Astrocyte (in vitro differentiated cells and primary cell): ENCODE measurements around the gene C10orf53. TPM values are rescaled to one million over a fixed set of nuclear protein-coding genes. Genes with fewer than 3 reads are reported as not detected.

Experiments used
- DNase-seq: peaks from one replicate; pipeline ENCODE4 v3.0.0-alpha.2; 2010; ENCODE audit warnings: low read depth
- FAIRE-seq: peaks from 2 replicates; lab custom pipeline; 2011; peaks lifted over from hg19 to GRCh38; lab: Jason Lieb, UNC
- H2AFZ ChIP-seq: 2 replicates; pipeline ENCODE4 v1.6.0; 2012; ENCODE audit warnings: low read depth, low read length, inconsistent platforms
- H3K27ac ChIP-seq: 2 replicates; pipeline ENCODE4 v1.5.1; 2011; ENCODE audit warnings: low read depth, low read length, inconsistent platforms
- H3K27me3 ChIP-seq: 2 replicates; pipeline ENCODE4 v1.6.0; 2011; ENCODE audit warnings: low read length, inconsistent platforms; ENCODE audit not compliant: insufficient read depth
- H3K36me3 ChIP-seq: 2 replicates; pipeline ENCODE4 v1.5.1; 2011; ENCODE audit warnings: low read length, inconsistent platforms; ENCODE audit not compliant: insufficient read depth
- H3K4me1 ChIP-seq: 2 replicates; pipeline ENCODE4 v1.5.1; 2011; ENCODE audit warnings: low read length, inconsistent platforms; ENCODE audit not compliant: insufficient read depth
- H3K4me2 ChIP-seq: 2 replicates; pipeline ENCODE4 v1.6.0; 2012; ENCODE audit warnings: low read length, inconsistent platforms
- H3K4me3 ChIP-seq: 2 replicates; pipeline ENCODE4 v1.5.1; 2011; ENCODE audit warnings: low read depth, mild to moderate bottlenecking, low read length, inconsistent platforms; ENCODE audit not compliant: insufficient read depth
- H3K79me2 ChIP-seq: 2 replicates; pipeline ENCODE4 v1.6.0; 2012; ENCODE audit warnings: mild to moderate bottlenecking, low read length, inconsistent platforms; ENCODE audit not compliant: insufficient read depth
- H3K9ac ChIP-seq: 2 replicates; pipeline ENCODE4 v1.6.0; 2012; ENCODE audit warnings: mild to moderate bottlenecking, low read length, inconsistent platforms
- H3K9me3 ChIP-seq: 2 replicates; pipeline ENCODE4 v1.5.1; 2012; ENCODE audit warnings: low read depth, mild to moderate bottlenecking, low read length, inconsistent platforms; ENCODE audit not compliant: insufficient read depth
- H4K20me1 ChIP-seq: 2 replicates; pipeline ENCODE4 v1.6.0; 2012; ENCODE audit warnings: low read length, inconsistent platforms; ENCODE audit not compliant: insufficient read depth
- H3K27ac Mint-ChIP-seq: one replicate; pipeline ENCODE4 v1.8.0; 2021; ENCODE audit warnings: mild to moderate bottlenecking, mixed read lengths; ENCODE audit not compliant: unreplicated experiment
- H3K27me3 Mint-ChIP-seq: one replicate; pipeline ENCODE4 v1.8.0; 2021; ENCODE audit warnings: low read depth, mixed read lengths; ENCODE audit not compliant: unreplicated experiment
- H3K36me3 Mint-ChIP-seq: one replicate; pipeline ENCODE4 v1.8.0; 2021; ENCODE audit warnings: low read depth, mixed read lengths; ENCODE audit not compliant: unreplicated experiment
- H3K4me1 Mint-ChIP-seq: one replicate; pipeline ENCODE4 v1.8.0; 2021; ENCODE audit warnings: low read depth, mixed read lengths; ENCODE audit not compliant: unreplicated experiment
- H3K4me3 Mint-ChIP-seq: one replicate; pipeline ENCODE4 v1.8.0; 2021; ENCODE audit warnings: mild to moderate bottlenecking, moderate library complexity, mixed read lengths; ENCODE audit not compliant: unreplicated experiment
- H3K9me3 Mint-ChIP-seq: one replicate; pipeline ENCODE4 v1.8.0; 2021; ENCODE audit warnings: mild to moderate bottlenecking, mixed read lengths; ENCODE audit not compliant: unreplicated experiment
- CTCF ChIP-seq: IDR thresholded peaks from 2 replicates; pipeline ENCODE4 v1.5.1; 2011; ENCODE audit warnings: low read depth, mild to moderate bottlenecking, inconsistent platforms, low read length, moderate library complexity; ENCODE audit not compliant: insufficient read depth
- EZH2 ChIP-seq: IDR thresholded peaks from 2 replicates; pipeline ENCODE4 v1.6.1; 2012; ENCODE audit warnings: mild to moderate bottlenecking, low read length, inconsistent platforms; ENCODE audit not compliant: insufficient read depth
- total RNA-seq: library from RNA; stranded (reverse); gene quantifications from 2 replicates; pipeline ENCODE4 v1.2.1, GENCODE V29; 2021

The C10orf53 gene
- total RNA-seq, 1 donor from 2014 or later, result not detected

- H3K4me1 ChIP-seq, result no peaks in the 10 kb centered on the region
- H3K4me2 ChIP-seq, result no peak overlapping the region
- H3K79me2 ChIP-seq, result no peaks in the 10 kb centered on the region
- Mint-ChIP-seq H3K27ac (no peak overlapping the region), H3K4me3 (no peak overlapping the region), H3K4me1 (peaks cover 1% of the 10 kb centered on the region), H3K27me3 (peaks cover 15% of the 10 kb centered on the region), H3K9me3 (peaks cover 2% of the 10 kb centered on the region), H3K36me3 (peaks cover 2% of the 10 kb centered on the region)
- H4K20me1 ChIP-seq, result no peaks in the 10 kb centered on the region
- H3K36me3 ChIP-seq, result no peaks in the 10 kb centered on the region
- no peak overlapping the region for H3K4me3 ChIP-seq
- H3K27me3 ChIP-seq, result no peaks in the 10 kb centered on the region
- peaks cover 4% of the 10 kb centered on the region for H3K9me3 ChIP-seq
- TF ChIP-seq EZH2 (no peak), CTCF (no peak)
- DNase-seq (no peak), FAIRE-seq (no peak)
- H3K27ac ChIP-seq, result no peak overlapping the region
- H3K9ac ChIP-seq, result no peak overlapping the region
- no peak overlapping the region for H2AFZ ChIP-seq
These were observed 67.3 kb downstream of the C10orf53 start for GRCh38 chr10:49746626-49747302.

Other genes starting within 250 kb of the C10orf53 start
- 20.1 and 22.3 TPM in 2 replicates for gene ERCC6, start 140.5 kb upstream of the C10orf53 start, total RNA-seq
- 1.0 and 4.6 TPM in 2 replicates for gene SLC18A3, start 69.3 kb upstream of the C10orf53 start, total RNA-seq
- 0.12 and 1.00 TPM in 2 replicates for gene CHAT, start 65.6 kb upstream of the C10orf53 start, total RNA-seq
- gene OGDHL, start 82.7 kb downstream of the C10orf53 start, total RNA-seq, result 1.2 and 1.9 TPM in 2 replicates